Stimulated activated CD8-positive, alpha-beta memory T cell treated with anti-CD3 and anti-CD28 coated beads, Interleukin-4, amount 100 ng/mL, for 24 hours (primary cell): ENCODE data around the gene FBXW7.

Experiments used
- DNase-seq: peaks from one replicate; pipeline ENCODE4 v3.0.0-alpha.2; 2020; ENCODE audit warnings: low read depth

FBXW7 gene

GRCh38 chr4:152471251-152471792, 64.6 kb downstream of the FBXW7 start:
- DNase-seq, result no peak

- DNase-seq, result no peak
These were observed 67.5 kb downstream of the FBXW7 start for GRCh38 chr4:152468408-152468807.

GRCh38 chr4:152467101-152467500, 68.8 kb downstream of the FBXW7 start:
- no peak for DNase-seq

GRCh38 chr4:152464030-152464823, 71.7 kb downstream of the FBXW7 start:
- DNase-seq, result no peak

GRCh38 chr4:152463562-152463961, 72.3 kb downstream of the FBXW7 start:
- no peak for DNase-seq

GRCh38 chr4:152462695-152463094, 73.2 kb downstream of the FBXW7 start:
- DNase-seq, result no peak

GRCh38 chr4:152462047-152462446, 73.8 kb downstream of the FBXW7 start:
- no peak for DNase-seq

GRCh38 chr4:152460488-152460887, 75.4 kb downstream of the FBXW7 start:
- no peak for DNase-seq

- DNase-seq, result no peak
These were observed 76.6 kb downstream of the FBXW7 start for GRCh38 chr4:152459326-152459725.

GRCh38 chr4:152458801-152459302, 77.0 kb downstream of the FBXW7 start:
- no peak for DNase-seq

- no peak for DNase-seq
These were observed 79.3 kb downstream of the FBXW7 start for GRCh38 chr4:152456609-152457008.

GRCh38 chr4:152455311-152455710, 80.6 kb downstream of the FBXW7 start:
- DNase-seq, result no peak

- no peak for DNase-seq
These were observed 81.4 kb downstream of the FBXW7 start for GRCh38 chr4:152454398-152455011.

GRCh38 chr4:152451496-152451895, 84.4 kb downstream of the FBXW7 start:
- DNase-seq, result no peak

- no peak for DNase-seq
These were observed 87.0 kb downstream of the FBXW7 start for GRCh38 chr4:152448854-152449253.

GRCh38 chr4:152448038-152448707, 87.7 kb downstream of the FBXW7 start:
- no peak for DNase-seq

- DNase-seq, result no peak
These were observed 92.0 kb downstream of the FBXW7 start for GRCh38 chr4:152443859-152444258.

- DNase-seq, result no peak
These were observed 98.3 kb downstream of the FBXW7 start for GRCh38 chr4:152437561-152437960.

GRCh38 chr4:152436384-152436783, 99.5 kb downstream of the FBXW7 start:
- DNase-seq, result no peak

GRCh38 chr4:152434011-152434410, 101.9 kb downstream of the FBXW7 start:
- DNase-seq, result no peak

- DNase-seq, result no peak
These were observed 104.1 kb downstream of the FBXW7 start for GRCh38 chr4:152431784-152432183.

GRCh38 chr4:152431291-152431690, 104.6 kb downstream of the FBXW7 start:
- DNase-seq, result no peak

GRCh38 chr4:152430507-152430906, 105.4 kb downstream of the FBXW7 start:
- no peak for DNase-seq
